Endothelial cell of umbilical vein (primary cell): ENCODE measurements around the gene CRTC2.

ENCODE experiments used
- POLR2A ChIP-seq: IDR thresholded peaks from 2 replicates; pipeline ENCODE4 v1.6.1; 2012; ENCODE audit warnings: low read depth, mild to moderate bottlenecking, control low read depth, low read length
- POLR2AphosphoS5 ChIP-seq: IDR thresholded peaks from 2 replicates; pipeline ENCODE4 v1.6.1; 2012; ENCODE audit warnings: low read depth, mild to moderate bottlenecking, control low read depth, low read length, moderate library complexity; ENCODE audit not compliant: insufficient read depth
- TF ChIP-seq, protein P1 (sequence below), 2 donors: IDR thresholded peaks; 1 replicate in 1 of 2; 2 replicates in 1 of 2; pipeline ENCODE4 v1.5.1; 2011; ENCODE audit warnings: low read length in 2 of 2, mild to moderate bottlenecking in 2 of 2, moderate library complexity in 2 of 2, control low read depth in 1 of 2, inconsistent platforms in 1 of 2, low read depth in 1 of 2; ENCODE audit not compliant: insufficient read depth in 1 of 2; ENCODE audit errors: extremely low read depth in 1 of 2
- TF ChIP-seq, protein P2 (sequence below): IDR thresholded peaks from 2 replicates; pipeline ENCODE4 v1.6.1; 2011; ENCODE audit not compliant: insufficient read depth, insufficient read length

DNA sequence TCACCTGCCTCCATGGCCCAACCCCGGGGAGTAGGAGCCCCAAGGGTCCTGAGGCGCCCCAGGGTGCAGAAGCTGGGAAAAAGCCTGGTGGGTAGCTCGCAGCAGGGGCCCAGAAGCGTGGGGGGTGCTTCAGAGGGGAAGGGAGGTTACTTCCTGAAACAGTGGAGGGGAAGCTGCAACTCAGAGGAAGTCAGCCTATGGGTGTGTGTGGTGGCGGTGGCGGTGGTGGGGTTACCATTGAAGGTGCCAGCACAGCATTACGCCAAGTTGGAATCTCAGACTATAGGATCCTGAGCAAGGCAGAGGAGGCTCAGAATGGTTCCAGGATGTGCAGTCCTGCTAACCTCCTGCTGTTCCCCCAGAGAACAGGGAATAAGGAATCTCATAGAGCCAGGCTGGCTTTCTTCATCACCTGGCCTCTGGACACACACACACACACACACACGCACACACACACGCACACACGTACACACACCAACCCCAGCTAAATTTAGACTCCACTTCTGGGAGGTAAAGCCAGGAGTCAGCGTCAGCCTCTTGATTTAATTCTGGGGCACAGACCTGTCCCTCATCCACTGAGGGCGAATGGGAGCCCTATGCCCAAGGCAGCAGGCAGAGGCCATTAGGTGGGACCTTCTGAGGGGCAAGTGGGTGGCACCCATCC lies 13.1 kb downstream of the CRTC2 start:
- TF ChIP-seq, protein P1, sequence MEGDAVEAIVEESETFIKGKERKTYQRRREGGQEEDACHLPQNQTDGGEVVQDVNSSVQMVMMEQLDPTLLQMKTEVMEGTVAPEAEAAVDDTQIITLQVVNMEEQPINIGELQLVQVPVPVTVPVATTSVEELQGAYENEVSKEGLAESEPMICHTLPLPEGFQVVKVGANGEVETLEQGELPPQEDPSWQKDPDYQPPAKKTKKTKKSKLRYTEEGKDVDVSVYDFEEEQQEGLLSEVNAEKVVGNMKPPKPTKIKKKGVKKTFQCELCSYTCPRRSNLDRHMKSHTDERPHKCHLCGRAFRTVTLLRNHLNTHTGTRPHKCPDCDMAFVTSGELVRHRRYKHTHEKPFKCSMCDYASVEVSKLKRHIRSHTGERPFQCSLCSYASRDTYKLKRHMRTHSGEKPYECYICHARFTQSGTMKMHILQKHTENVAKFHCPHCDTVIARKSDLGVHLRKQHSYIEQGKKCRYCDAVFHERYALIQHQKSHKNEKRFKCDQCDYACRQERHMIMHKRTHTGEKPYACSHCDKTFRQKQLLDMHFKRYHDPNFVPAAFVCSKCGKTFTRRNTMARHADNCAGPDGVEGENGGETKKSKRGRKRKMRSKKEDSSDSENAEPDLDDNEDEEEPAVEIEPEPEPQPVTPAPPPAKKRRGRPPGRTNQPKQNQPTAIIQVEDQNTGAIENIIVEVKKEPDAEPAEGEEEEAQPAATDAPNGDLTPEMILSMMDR (IDR thresholded peaks at IDR 0.05; ENCODE audit: extremely low read depth in 1 of 2, insufficient read depth in 1 of 2, low read depth in 1 of 2, low read length in 2 of 2) = no peak
- TF ChIP-seq, protein P2, sequence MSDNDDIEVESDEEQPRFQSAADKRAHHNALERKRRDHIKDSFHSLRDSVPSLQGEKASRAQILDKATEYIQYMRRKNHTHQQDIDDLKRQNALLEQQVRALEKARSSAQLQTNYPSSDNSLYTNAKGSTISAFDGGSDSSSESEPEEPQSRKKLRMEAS = no peak
- TF ChIP-seq POLR2A = no peak
- TF ChIP-seq POLR2AphosphoS5 = no peak
